HepG2 (cell line): ENCODE data around the gene TSHZ1. TPM values are rescaled to one million over a fixed set of nuclear protein-coding genes. Genes with fewer than 3 reads are reported as not detected.
A peak's percentile ranks its signal among the peaks of the same experiment; 100 is the strongest.

ENCODE experiments used
- ATAC-seq: fragments of 200-7000 bp; cut with Tn5 transposase; 3 replicates; pipeline ENCODE4 v1.9.1; 2020; ENCODE audit warnings: mild to moderate bottlenecking, moderate library complexity
- BruUV-seq: library from RNA; stranded (reverse); fragments of 400-500 nt; replicated peaks from 2 replicates; lab custom pipeline; 2021; lab: Mats Ljungman, UMichigan
- CTCF ChIA-PET: fragments of 300-600 bp; formaldehyde crosslinking; extraction: SDS; loops from one replicate; lab custom pipeline; 2021; ENCODE audit warnings: low total read pairs, inconsistent platforms, low intra/inter-chr PET ratio; lab: Yijun Ruan, JAX
- POLR2A ChIA-PET: fragments of 350-600 bp; sonication (Branson Sonifier 250); formaldehyde crosslinking; loops from one replicate; lab custom pipeline; 2020; ENCODE audit warnings: antibody characterized with exemption, inconsistent platforms; lab: Yijun Ruan, JAX
- DNase-seq: peaks from one replicate; pipeline ENCODE4 v3.0.0-alpha.2; 2015; ENCODE audit warnings: low spot score
- FAIRE-seq: peaks from 3 replicates; lab custom pipeline; 2011; peaks lifted over from hg19 to GRCh38; lab: Jason Lieb, UNC
- H2AFZ ChIP-seq: one replicate; pipeline ENCODE4 v1.6.1; 2011; ENCODE audit warnings: low read length, inconsistent platforms
- H3K27ac ChIP-seq: fragments of 300-600 bp; 3 replicates; pipeline ENCODE4 v1.8.0; 2011; ENCODE audit warnings: mixed run types, mild to moderate bottlenecking, mixed read lengths, low read length, inconsistent platforms; ENCODE audit not compliant: insufficient read depth; ENCODE audit errors: extremely low read length
- H3K27me3 ChIP-seq, 2 experiments: fragments of 200-600 bp in 1 of 2; 2 replicates in 1 of 2; 3 replicates in 1 of 2; pipeline versions ENCODE4 v1.6.0 to v1.8.0; 2011; ENCODE audit warnings: low read length in 2 of 2, mild to moderate bottlenecking in 2 of 2, moderate library complexity in 2 of 2, inconsistent platforms in 1 of 2; ENCODE audit not compliant: insufficient read depth in 2 of 2, control insufficient read depth in 1 of 2
- H3K36me3 ChIP-seq, 2 experiments: fragments of 200-600 bp in 1 of 2; replicated peaks in 1 of 2; 2 replicates in 1 of 2; 3 replicates in 1 of 2; pipeline versions ENCODE4 v1.5.1 to v1.8.0; 2011; ENCODE audit warnings: low read length in 2 of 2, inconsistent platforms in 1 of 2; ENCODE audit not compliant: insufficient read depth in 2 of 2, control insufficient read depth in 1 of 2
- H3K4me1 ChIP-seq: 2 replicates; pipeline ENCODE4 v1.5.1; 2012; ENCODE audit warnings: low read length, inconsistent platforms; ENCODE audit not compliant: insufficient read depth
- H3K4me2 ChIP-seq: 2 replicates; pipeline ENCODE4 v1.6.0; 2011; ENCODE audit warnings: low read depth, low read length, inconsistent platforms
- H3K4me3 ChIP-seq, 3 experiments: fragments of 200-600 bp in 1 of 3; sonication (generic), shearing (Covaris generic) in 1 of 3; replicated peaks in 1 of 3; 2 replicates each; pipeline ENCODE4 v1.5.1; 2011 to 2016; ENCODE audit warnings: low read length in 3 of 3, inconsistent platforms in 2 of 3, low read depth in 2 of 3, mild to moderate bottlenecking in 2 of 3, control low read depth in 1 of 3, mixed read lengths in 1 of 3; ENCODE audit not compliant: insufficient read depth in 1 of 3
- H3K79me2 ChIP-seq: one replicate; pipeline ENCODE4 v1.6.1; 2011; ENCODE audit warnings: low read length, inconsistent platforms; ENCODE audit not compliant: insufficient read depth
- H3K9ac ChIP-seq: 2 replicates; pipeline ENCODE4 v1.6.0; 2011; ENCODE audit warnings: mild to moderate bottlenecking, low read depth, low read length, inconsistent platforms; ENCODE audit not compliant: insufficient read depth
- H3K9me3 ChIP-seq: 2 replicates; pipeline ENCODE4 v1.5.1; 2012; ENCODE audit warnings: mild to moderate bottlenecking, low read length
- H4K20me1 ChIP-seq: 2 replicates; pipeline ENCODE4 v1.6.0; 2011; ENCODE audit warnings: inconsistent platforms, mild to moderate bottlenecking, low read length, moderate library complexity; ENCODE audit not compliant: insufficient read depth
- ELF3 ChIP-seq: IDR thresholded peaks from 2 replicates; pipeline ENCODE4 v1.6.1; 2016; ENCODE audit warnings: missing genetic modification reagents, missing compliant biosample characterization
- KDM6A ChIP-seq: IDR thresholded peaks from 2 replicates; pipeline ENCODE4 v1.6.1; 2016; ENCODE audit warnings: low read depth
- MTF1 ChIP-seq: sonication (generic); formaldehyde crosslinking; IDR thresholded peaks from 2 replicates; pipeline ENCODE4 v1.5.0; 2020; ENCODE audit warnings: missing genetic modification reagents
- NFYB ChIP-seq: sonication (generic); formaldehyde crosslinking; IDR thresholded peaks from 2 replicates; pipeline ENCODE4 v1.4.0; 2020; ENCODE audit warnings: missing genetic modification reagents
- NONO ChIP-seq, 2 experiments: fragments of 450-650 bp in 1 of 2; sonication (generic) in 1 of 2; formaldehyde crosslinking in 1 of 2; IDR thresholded peaks in 1 of 2; conservative IDR thresholded peaks in 1 of 2; 2 replicates each; pipeline versions ENCODE4 v1.6.1 to v1.8.0; 2017 to 2022; ENCODE audit warnings: mild to moderate bottlenecking in 1 of 2, missing genetic modification reagents in 1 of 2, moderate library complexity in 1 of 2
- PHF5A ChIP-seq: IDR thresholded peaks from one replicate; pipeline ENCODE4 v1.6.1; 2018; ENCODE audit warnings: low read depth, missing genetic modification reagents; ENCODE audit not compliant: unreplicated experiment
- SRSF9 ChIP-seq: fragments of 200-400 bp; formaldehyde crosslinking; IDR thresholded peaks from 2 replicates; pipeline ENCODE4 v1.6.1; 2018; ENCODE audit warnings: borderline replicate concordance, mild to moderate bottlenecking, low read depth, low read length; ENCODE audit not compliant: insufficient read depth, poor library complexity, severe bottlenecking
- ZNF121 ChIP-seq: sonication (generic); formaldehyde crosslinking; IDR thresholded peaks from 2 replicates; pipeline ENCODE4 v1.5.0; 2020; ENCODE audit warnings: mild to moderate bottlenecking, missing genetic modification reagents
- ZNF207 ChIP-seq: fragments of 450-650 bp; IDR thresholded peaks from 2 replicates; pipeline ENCODE4 v1.6.1; 2016; ENCODE audit warnings: antibody characterized with exemption, borderline replicate concordance
- ZNF431 ChIP-seq: sonication (generic); formaldehyde crosslinking; IDR thresholded peaks from 2 replicates; pipeline ENCODE4 v1.9.0; 2022; ENCODE audit warnings: missing genetic modification reagents, low read depth, mild to moderate bottlenecking, borderline replicate concordance
- ZNF451 ChIP-seq: sonication (generic); formaldehyde crosslinking; IDR thresholded peaks from 2 replicates; pipeline ENCODE4 v1.5.0; 2020; ENCODE audit warnings: mild to moderate bottlenecking, missing genetic modification reagents
- ZNF703 ChIP-seq: sonication (generic); formaldehyde crosslinking; IDR thresholded peaks from 2 replicates; pipeline ENCODE4 v1.5.1; 2020; ENCODE audit warnings: missing genetic modification reagents, mild to moderate bottlenecking, moderate library complexity, borderline replicate concordance
- ZNF766 ChIP-seq: sonication (generic); formaldehyde crosslinking; IDR thresholded peaks from 2 replicates; pipeline ENCODE4 v1.5.0; 2020; ENCODE audit warnings: missing genetic modification reagents, borderline replicate concordance
- ZNF772 ChIP-seq: sonication (generic); formaldehyde crosslinking; IDR thresholded peaks from 2 replicates; pipeline ENCODE4 v1.5.0; 2020; ENCODE audit warnings: mild to moderate bottlenecking, missing genetic modification reagents
- ZNF891 ChIP-seq: sonication (generic); formaldehyde crosslinking; IDR thresholded peaks from 2 replicates; pipeline ENCODE4 v1.5.0; 2020; ENCODE audit warnings: mild to moderate bottlenecking, missing genetic modification reagents
- WGBS: methylation state at CpG from one replicate; pipeline ENCODE4 v1.1.6; 2017; ENCODE audit warnings: low lambda C conversion rate; 5-methylcytosine and 5-hydroxymethylcytosine counted together
- in situ Hi-C: cut with HindIII; loops from 2 replicates; pipeline ENCODE4 v1.10.0; 2017; ENCODE audit warnings: low pct_unique_long_range_greater_than_20kb; ENCODE audit not compliant: extremely low pct_ligation_motif_present
- intact Hi-C: fragments of 100-400 bp; cut with micrococcal nuclease; formaldehyde crosslinking; loops from one replicate; pipeline ENCODE4 v1.10.0; 2022; ENCODE audit not compliant: unreplicated experiment
- polyA plus RNA-seq, 8 experiments: library from polyadenylated mRNA; depleted of rRNA in 3 of 8; stranded (reverse) in 7 of 8; unstranded in 1 of 8; fragments of >200 nt; fragmentation: Illumina TruSeq in 4 of 8; extraction: Trizol in 4 of 8; gene quantifications; 2 replicates each; pipeline versions ENCODE4 v1.2.1 to v1.2.3, GENCODE V29; 2011 to 2016; ENCODE audit warnings: low read depth in 4 of 8, missing spikeins in 1 of 8, mixed read lengths in 1 of 8; ENCODE audit not compliant: insufficient read depth in 1 of 8
- total RNA-seq, 5 experiments: library from RNA; depleted of rRNA; stranded (reverse); fragments of >200 nt; fragmentation: Illumina TruSeq; extraction: Trizol; gene quantifications; 2 replicates each; pipeline ENCODE4 v1.2.3, GENCODE V29; 2016; ENCODE audit warnings: low read depth in 1 of 5
- TF ChIP-seq, protein P1 (sequence below): sonication (generic); formaldehyde crosslinking; IDR thresholded peaks from 2 replicates; pipeline ENCODE4 v1.5.1; 2020; ENCODE audit warnings: missing genetic modification reagents, mild to moderate bottlenecking, borderline replicate concordance
- TF ChIP-seq, protein P2 (sequence below): sonication (generic); formaldehyde crosslinking; conservative IDR thresholded peaks from 2 replicates; pipeline ENCODE4 v1.8.1; 2023; ENCODE audit warnings: missing genetic modification reagents
- TF ChIP-seq, protein P3 (sequence below): sonication (generic); formaldehyde crosslinking; IDR thresholded peaks from 2 replicates; pipeline ENCODE4 v1.4.0; 2020; ENCODE audit warnings: mild to moderate bottlenecking, missing genetic modification reagents

The TSHZ1 gene
- total and polyA plus RNA-seq, 2 of the 13 experiments (the other 11 are each of a cell fraction or from before 2014, with no cell fraction given) = 2.5 to 2.7 TPM

- no peaks in the 10 kb centered on the region for H3K9me3 ChIP-seq
- BruUV-seq = no TSS peak
- peaks cover 2 to 8% of the 10 kb centered on the region in 2 experiments; a peak in 3 of 5 replicates for H3K36me3 ChIP-seq
- FAIRE-seq (no peak), ATAC-seq (no peak), DNase-seq (no peak)
- H3K4me3 ChIP-seq = no peak overlapping the region
- H4K20me1 ChIP-seq = peaks cover 11% of the 10 kb centered on the region; the same call in 1 of the 2 replicates
- WGBS = 91% methylated on average over 16 of the region's 16 CpGs
- no peak overlapping the region for H3K27ac ChIP-seq
- ChIA-PET CTCF (no interaction called here), POLR2A (no interaction called here)
- H3K4me2 ChIP-seq = 0 out of 2 replicates have a peak overlapping the region, but pooled peaks have one; percentile 85
- no peak overlapping the region for H3K9ac ChIP-seq
- no peak overlapping the region for H2AFZ ChIP-seq
- peaks cover 21% of the 10 kb centered on the region for H3K4me1 ChIP-seq
- no peaks in the 10 kb centered on the region; a peak in 2 of 5 replicates for H3K27me3 ChIP-seq
- intact Hi-C loops (loop anchor here (5.0 kb wide), 1 partner anchor 43 kb away; no protein-coding TSS in a partner anchor), in situ Hi-C loops (loop anchor here (25.0 kb wide), 1 partner anchor 918 kb away; the partner anchor contains the start of gene CYB5A)
- H3K79me2 ChIP-seq = peaks cover 54% of the 10 kb centered on the region
- no peak for TF ChIP-seq ZNF772 (CRISPR knock-in tag)
- no peak for TF ChIP-seq ZNF703
- TF ChIP-seq ZNF121 (CRISPR knock-in tag) = no peak
- TF ChIP-seq ZNF891 (CRISPR knock-in tag) = no peak
- no peak for TF ChIP-seq NFYB (CRISPR knock-in tag)
- TF ChIP-seq, protein P1, sequence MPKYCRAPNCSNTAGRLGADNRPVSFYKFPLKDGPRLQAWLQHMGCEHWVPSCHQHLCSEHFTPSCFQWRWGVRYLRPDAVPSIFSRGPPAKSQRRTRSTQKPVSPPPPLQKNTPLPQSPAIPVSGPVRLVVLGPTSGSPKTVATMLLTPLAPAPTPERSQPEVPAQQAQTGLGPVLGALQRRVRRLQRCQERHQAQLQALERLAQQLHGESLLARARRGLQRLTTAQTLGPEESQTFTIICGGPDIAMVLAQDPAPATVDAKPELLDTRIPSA (CRISPR knock-in tag) = no peak
- TF ChIP-seq ZNF766 = no peak
- no peak for TF ChIP-seq ZNF431 (CRISPR knock-in tag)
- no peak for TF ChIP-seq NONO (IDR thresholded peaks at IDR 0.05)
- TF ChIP-seq NONO (CRISPR knock-in tag; conservative IDR thresholded peaks at IDR 0.05) = no peak
- TF ChIP-seq ZNF451 (CRISPR knock-in tag) = no peak
- no peak for TF ChIP-seq ZNF207
- TF ChIP-seq, protein P2, sequence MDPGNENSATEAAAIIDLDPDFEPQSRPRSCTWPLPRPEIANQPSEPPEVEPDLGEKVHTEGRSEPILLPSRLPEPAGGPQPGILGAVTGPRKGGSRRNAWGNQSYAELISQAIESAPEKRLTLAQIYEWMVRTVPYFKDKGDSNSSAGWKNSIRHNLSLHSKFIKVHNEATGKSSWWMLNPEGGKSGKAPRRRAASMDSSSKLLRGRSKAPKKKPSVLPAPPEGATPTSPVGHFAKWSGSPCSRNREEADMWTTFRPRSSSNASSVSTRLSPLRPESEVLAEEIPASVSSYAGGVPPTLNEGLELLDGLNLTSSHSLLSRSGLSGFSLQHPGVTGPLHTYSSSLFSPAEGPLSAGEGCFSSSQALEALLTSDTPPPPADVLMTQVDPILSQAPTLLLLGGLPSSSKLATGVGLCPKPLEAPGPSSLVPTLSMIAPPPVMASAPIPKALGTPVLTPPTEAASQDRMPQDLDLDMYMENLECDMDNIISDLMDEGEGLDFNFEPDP (CRISPR knock-in tag) = no peak
- TF ChIP-seq, protein P3, sequence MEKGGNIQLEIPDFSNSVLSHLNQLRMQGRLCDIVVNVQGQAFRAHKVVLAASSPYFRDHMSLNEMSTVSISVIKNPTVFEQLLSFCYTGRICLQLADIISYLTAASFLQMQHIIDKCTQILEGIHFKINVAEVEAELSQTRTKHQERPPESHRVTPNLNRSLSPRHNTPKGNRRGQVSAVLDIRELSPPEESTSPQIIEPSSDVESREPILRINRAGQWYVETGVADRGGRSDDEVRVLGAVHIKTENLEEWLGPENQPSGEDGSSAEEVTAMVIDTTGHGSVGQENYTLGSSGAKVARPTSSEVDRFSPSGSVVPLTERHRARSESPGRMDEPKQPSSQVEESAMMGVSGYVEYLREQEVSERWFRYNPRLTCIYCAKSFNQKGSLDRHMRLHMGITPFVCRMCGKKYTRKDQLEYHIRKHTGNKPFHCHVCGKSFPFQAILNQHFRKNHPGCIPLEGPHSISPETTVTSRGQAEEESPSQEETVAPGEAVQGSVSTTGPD (CRISPR knock-in tag) = no peak
- no peak for TF ChIP-seq SRSF9
- TF ChIP-seq KDM6A (CRISPR knock-in tag) = no peak
- TF ChIP-seq MTF1 (CRISPR knock-in tag) = no peak
- no peak for TF ChIP-seq ELF3
- TF ChIP-seq PHF5A (CRISPR knock-in tag) = no peak
- TF ChIP-seq, all 625 proteins: peak for 0
These were observed 5.0 kb upstream of the TSHZ1 start for GRCh38 chr18:75205514-75206132.
